Activated gamma-delta T cell treated with anti-CD3 and anti-CD28 coated beads, Interleukin-2, amount 50 U/mL, for 16 hours (primary cell): ENCODE data around the gene PATL2.
"Not testable (repeated sequence)": the region's sequence is repeated elsewhere in the genome, so short reads cannot be mapped to it uniquely, and the experiment has no call there.

Experiments used
- DNase-seq: peaks from one replicate; pipeline ENCODE4 v3.0.0-alpha.2; 2020; ENCODE audit warnings: low read depth

Gene PATL2

DNA sequence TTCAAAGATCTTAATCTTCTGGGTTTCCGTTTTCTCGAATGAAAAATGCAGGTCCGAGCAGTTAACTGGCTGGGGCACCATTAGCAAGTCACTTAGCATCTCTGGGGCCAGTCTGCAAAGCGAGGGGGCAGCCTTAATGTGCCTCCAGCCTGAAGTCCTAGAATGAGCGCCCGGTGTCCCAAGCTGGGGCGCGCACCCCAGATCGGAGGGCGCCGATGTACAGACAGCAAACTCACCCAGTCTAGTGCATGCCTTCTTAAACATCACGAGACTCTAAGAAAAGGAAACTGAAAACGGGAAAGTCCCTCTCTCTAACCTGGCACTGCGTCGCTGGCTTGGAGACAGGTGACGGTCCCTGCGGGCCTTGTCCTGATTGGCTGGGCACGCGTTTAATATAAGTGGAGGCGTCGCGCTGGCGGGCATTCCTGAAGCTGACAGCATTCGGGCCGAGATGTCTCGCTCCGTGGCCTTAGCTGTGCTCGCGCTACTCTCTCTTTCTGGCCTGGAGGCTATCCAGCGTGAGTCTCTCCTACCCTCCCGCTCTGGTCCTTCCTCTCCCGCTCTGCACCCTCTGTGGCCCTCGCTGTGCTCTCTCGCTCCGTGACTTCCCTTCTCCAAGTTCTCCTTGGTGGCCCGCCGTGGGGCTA lies at the start of gene PATL2, which contains the start of gene B2M:
PATL2 (minus strand) TSS at position 228 of the 647 bp plus-strand sequence. CDS start 34,833 bp downstream, outside the sequence.
B2M (plus strand) TSS at position 422 of the 647 bp plus-strand sequence; CDS start at position 452, 30 bp downstream.
- DNase-seq: peak; percentile 92

DNA sequence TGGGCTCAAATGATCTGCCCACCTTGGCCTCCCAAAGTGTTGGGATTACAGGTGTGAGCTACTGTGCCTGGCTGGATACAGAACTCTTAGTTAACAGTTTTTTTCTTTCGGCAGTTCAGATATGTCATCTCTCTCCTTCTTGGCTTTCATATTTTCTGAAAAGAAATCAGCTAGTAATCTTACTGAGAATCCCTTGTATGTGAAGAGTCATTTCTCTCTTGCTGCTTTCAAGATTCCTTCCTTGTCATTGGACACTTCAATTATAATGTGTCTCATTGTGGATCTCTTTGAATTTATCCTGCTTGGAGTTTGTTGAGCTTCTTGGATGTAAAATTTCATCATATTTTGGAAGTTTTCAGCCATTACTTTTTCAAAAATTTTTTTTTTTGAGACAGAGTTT lies 42.2 kb upstream of the PATL2 start:
- no peak for DNase-seq

- DNase-seq: not testable (repeated sequence)
Measured at GRCh38 chr15:44743454-44743853, 32.3 kb upstream of the PATL2 start.

DNA sequence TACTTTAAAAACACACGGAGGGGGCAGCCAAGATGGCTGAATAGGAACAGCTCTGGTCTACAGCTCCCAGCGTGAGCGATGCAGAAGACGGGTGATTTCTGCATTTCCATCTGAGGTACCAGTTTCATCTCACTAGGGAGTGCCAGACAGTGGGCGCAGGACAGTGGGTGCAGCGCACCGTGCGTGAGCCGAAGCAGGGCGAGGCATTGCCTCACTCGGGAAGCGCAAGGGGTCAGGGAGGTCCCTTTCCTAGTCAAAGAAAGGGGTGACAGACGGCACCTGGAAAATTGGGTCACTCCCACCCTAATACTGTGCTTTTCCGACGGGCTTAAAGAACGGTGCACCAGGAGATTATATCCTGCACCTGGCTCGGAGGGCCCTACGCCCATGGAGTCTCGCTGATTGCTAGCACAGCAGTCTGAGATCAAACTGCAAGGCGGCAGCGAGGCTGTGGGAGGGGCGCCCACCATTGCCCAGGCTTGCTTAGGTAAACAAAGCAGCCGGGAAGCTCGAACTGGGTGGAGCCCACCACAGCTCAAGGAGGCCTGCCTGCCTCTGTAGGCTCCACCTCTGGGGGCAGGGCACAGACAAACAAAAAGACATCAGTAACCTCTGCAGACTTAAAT lies 28.2 kb upstream of the PATL2 start:
- not testable (repeated sequence) for DNase-seq

GRCh38 chr15:44738340-44738984 lies 27.3 kb upstream of the PATL2 start:
- no peak for DNase-seq

DNA sequence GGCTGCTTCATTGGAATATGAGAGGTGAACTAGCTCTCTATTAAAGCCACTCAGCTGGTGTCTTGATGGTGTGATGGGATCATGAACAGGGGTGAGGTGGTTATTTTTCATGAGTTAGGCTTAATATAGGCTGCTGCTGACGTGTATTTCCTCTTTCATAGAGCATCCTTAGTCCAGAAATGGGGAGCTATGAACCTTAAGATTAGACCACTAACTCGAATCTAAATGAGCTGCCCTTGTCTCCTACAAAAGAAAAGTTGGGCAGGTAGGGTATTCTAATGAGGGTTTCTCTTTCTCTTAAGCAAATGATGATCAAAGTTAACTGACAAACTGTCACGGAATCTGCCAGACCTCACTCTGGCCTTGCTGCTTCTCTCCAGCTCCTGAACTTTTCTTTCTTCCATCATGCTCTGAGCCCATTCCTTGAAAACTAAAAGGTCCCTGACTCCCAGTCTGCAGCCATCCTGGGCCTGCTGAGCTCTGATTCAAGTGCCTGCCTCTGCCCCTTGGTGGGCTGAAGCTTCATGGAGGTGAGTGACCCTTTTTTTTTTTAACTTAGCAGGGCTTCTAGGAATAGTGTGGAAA lies 25.1 kb upstream of the PATL2 start, which contains the start of gene TRIM69:
TRIM69 (plus strand) TSS at position 348 of the 585 bp plus-strand sequence; CDS start at position 525, 177 bp downstream.
- DNase-seq: no peak

DNA sequence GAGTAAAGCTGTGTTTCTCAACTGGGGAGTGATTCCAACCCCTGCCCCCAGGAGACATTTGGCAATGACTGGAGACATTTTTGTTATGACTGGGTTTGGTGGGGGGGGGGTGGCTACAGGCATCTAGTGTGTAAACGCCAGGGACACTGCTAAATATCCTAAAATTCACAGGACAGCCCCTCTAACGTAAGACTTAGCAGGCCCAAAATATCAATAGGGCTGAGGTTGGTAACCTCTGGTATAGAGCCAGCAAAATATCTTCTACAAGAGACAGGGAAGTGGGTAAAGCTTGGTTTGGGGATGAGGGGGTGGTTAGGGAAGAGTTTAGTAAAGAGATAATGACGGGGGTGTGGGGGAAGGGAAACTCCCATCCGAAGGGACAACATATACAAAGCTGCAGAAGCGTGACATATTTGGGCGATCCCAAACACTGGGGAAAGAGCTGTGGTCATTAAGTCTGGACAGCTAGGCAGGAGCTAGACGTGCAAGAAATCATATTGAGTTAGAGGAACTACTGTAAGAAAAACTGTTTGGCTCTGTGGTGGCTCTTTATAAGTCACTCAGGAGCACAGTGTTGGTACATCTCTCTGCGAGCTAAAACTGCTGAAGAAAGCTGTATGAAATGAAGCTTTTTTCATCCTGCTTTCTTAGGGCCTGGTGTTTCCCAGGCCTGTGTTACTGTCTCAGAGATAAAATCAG lies 24.5 kb upstream of the PATL2 start:
- DNase-seq: no peak

DNA sequence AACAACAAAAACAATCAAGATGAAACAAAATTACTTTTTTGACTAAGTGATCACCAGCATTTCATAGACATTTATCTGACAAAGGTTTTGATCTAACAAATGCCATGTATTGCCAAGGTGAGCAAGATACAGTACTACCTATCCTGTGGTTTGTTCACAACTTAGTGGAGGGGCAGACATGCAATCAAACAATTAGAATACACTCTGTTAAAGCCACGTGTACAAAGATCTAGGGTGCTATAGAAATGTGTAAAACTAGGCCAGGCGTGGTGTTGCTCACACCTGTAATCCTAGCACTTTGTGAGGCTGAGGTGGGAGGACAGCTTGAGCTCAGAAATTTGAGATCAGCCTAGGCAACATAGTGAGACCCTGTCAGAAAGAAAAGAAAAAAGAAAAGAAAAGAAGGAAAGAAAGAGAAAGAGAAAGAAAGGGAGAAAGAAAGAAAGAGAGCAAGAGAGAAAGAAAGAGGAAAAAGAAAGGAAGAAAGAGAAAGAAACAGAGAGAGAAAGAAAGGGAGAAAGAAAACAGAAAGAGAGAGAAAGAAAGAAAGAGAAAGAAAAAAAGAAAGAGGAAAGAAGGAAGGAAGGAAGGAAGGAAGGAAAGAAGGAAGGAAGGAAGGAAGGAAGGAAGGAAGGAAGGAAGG lies 23.8 kb upstream of the PATL2 start:
- DNase-seq: no peak

DNA sequence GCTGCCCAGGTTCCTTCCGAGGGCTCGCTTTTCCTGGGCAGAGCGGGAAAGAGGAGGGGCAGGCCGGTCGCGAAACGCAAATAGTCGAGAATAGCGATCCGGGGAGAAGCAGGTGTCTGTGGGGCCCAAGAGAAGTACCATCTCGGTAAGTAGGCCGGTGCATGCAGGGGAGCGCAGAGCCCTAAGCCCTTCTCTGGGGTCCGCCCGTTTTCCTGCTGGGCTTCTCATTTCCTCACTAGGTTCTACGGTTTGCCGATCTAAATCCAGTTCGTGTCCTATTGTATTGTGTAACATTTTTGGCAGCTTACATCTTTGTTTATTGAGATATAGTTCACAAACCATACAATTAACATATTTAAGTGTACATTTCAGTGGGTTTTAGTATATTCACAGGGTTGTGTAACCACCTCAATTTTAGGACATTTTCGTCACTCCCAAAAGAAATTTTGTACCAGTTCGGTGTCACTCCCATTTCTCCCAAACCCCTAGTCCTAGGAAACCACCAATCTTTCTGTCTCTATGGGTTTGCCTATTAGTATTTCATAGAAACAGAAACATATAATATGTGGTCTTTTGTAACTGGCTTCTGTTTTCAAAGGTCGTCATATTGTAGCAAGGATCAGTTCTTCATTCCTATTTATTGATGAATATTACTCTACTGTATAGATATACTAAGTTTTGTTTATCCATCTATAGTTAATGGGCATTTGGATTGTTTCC lies 18.4 kb upstream of the PATL2 start:
- DNase-seq: no peak

- peak; percentile 91 for DNase-seq
Measured at GRCh38 chr15:44728576-44729407, 17.7 kb upstream of the PATL2 start.

- not testable (repeated sequence) for DNase-seq
Measured at GRCh38 chr15:44728232-44728575, 17.1 kb upstream of the PATL2 start.

DNA sequence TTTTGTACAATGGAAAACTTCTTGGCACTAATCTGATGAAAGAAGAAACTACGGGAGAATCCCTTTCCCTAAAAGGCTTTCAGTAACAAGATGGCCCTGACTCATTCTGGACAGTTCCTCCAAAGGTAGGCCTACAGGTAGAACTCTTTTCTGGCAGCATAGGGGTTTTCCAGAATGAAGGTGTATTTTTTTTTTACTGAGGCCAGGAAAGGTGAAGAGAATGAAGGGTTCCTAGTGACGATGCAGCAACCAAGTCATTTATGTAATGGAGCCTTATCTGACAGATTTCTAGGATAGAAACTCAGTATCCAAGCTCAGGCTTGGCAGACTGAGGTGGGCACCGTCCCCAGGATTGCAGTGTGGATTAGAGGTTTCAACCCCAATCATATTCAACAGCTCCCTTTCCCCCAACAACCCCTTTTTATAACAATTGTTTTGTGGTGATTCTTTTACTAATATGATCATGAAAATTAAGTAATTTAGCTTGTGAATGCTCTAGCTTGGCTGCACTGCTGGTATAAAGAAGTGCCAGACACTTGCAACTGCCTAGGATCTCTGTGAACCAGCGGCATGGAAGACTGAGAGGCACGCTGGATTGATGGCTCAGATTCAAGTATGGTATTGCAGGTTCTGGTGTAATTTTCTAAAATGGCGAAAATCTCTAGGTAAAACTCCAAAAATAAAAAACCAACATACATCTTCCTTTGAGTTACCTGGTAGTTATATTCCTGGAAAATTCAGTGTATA lies 16.5 kb upstream of the PATL2 start:
- no peak for DNase-seq

DNA sequence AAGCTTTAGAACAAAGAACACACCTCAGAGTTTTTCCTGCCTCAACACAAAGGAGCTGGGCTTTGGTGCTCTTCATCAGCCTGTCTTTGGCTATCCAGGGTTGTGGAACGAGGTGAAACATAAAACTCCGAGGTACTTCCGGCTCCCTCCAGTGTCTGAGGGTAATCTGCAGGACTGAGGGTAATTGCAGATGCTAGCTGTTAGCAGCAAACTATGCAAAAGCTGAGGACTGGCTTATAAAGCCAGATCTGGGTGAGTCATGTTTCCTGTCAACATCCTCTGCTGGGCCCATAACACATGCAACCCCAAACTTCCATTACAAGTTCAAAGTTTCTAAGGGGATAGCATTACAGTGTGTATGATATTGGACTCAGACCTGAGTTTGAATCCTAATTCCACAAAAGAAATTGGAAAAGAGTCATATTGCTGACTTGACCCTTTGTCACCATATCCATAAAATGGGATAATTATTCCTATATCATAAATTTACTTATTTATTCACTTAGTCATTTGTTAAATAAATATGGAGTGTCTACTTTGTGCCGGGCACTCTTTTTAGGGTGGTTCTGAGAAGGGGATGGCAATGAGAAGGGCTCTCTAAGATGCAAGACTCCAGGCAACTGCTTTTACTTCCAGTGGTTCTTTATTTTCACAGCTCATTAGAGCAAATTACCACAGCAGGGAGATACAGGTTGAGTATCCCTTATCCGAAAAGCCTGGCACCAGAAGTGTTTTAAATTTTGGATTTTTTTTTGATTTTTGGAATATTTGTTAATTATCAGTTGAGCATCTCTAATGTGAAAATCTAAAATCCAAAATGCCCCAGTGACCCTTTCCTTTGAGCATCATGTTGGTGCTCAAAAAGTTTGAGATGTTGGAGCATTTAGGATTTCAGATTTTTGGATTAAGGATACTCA lies 15.7 kb upstream of the PATL2 start:
- DNase-seq: peak; percentile 65

- no peak for DNase-seq
Measured at GRCh38 chr15:44726136-44726535, 15.0 kb upstream of the PATL2 start.

DNA sequence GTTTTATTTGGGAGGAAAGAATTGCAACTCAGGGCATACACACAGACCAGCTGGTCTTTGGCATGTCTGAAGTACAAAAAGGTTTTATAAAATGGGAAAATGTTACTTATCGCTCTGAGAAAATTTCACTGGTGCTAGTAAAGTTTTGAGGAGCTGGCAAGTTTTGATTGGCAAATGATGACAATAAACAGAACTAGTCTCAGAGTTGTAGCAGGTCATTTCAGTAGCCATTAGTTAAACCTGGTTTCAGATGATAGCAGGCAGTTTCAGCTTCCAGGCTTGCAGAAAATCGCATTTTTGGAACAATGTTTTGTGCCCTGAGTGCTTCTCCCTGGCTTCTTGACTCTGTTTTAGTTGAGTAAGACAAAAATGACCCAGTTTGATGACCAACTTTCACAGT lies 10.9 kb upstream of the PATL2 start:
- DNase-seq: no peak

GRCh38 chr15:44720460-44721176 lies 9.5 kb upstream of the PATL2 start:
- DNase-seq: no peak

DNA sequence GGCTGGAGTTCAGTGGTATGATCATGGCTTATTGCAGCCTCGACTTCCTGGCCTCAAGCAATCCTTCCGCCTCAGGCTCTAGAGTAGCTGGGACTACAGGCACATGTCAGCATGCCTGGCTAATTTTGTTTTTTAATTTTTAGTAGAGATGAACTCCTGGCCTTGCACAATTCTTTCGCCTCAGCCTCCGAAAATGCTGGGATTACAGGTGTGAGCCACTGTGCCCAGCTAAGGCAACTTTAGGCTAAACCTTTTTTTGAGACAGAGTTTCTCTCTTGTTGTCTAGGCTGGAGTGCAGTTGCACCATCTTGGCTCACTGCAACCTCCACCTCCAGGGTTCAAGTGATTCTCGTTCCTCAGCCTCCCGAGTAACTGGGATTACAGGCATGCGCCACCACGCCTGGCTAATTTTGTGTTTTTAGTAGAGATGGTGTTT lies 8.9 kb upstream of the PATL2 start:
- not testable (repeated sequence) for DNase-seq
